ENCODE measurements around the gene ARHGAP8.

ARHGAP8 gene

DNA sequence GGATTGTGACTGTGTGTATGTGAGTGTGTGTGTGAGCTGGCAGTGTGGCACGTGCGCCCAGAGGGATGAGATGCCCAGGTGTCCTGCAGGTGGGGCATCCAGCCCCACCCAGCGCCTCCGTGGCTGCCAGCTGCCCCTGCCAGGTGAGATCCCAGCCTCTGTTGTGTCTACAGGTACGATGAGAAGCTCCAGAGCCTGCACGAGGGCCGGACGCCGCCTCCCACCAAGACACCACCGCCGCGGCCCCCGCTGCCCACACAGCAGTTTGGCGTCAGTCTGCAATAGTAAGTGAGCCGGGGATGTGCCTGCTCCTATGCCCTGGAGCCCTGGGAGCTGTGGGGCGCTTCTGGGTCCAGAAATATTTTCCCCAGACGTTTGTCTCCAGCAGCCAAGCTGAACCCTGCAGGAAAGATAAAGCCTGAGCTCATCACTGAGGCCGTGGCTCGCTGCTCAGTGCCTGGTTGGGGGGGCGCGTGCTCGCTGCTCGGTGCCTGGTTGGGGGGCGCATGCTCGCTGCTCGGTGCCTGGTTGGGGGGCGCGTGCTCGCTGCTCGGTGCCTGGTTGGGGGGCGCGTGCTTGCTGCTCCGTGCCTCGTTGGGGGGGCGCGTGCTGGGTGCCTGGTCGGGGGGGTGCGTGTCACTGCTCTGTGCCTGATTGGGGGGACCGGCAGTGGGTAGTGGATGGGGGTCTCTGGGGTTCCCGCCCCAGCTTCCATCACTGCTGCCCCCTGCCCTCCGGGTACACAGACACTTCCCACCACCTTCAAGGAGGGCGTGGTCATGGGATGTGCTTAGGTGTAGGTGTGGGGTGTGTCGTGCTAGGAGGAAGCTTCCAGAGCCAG is 73.2 kb downstream of the ARHGAP8 start:
- Mint-ChIP-seq H3K9me3 (no peaks in the 10 kb centered on the region), H3K27ac (no peak overlapping the region)
- TF ChIP-seq, protein P1, sequence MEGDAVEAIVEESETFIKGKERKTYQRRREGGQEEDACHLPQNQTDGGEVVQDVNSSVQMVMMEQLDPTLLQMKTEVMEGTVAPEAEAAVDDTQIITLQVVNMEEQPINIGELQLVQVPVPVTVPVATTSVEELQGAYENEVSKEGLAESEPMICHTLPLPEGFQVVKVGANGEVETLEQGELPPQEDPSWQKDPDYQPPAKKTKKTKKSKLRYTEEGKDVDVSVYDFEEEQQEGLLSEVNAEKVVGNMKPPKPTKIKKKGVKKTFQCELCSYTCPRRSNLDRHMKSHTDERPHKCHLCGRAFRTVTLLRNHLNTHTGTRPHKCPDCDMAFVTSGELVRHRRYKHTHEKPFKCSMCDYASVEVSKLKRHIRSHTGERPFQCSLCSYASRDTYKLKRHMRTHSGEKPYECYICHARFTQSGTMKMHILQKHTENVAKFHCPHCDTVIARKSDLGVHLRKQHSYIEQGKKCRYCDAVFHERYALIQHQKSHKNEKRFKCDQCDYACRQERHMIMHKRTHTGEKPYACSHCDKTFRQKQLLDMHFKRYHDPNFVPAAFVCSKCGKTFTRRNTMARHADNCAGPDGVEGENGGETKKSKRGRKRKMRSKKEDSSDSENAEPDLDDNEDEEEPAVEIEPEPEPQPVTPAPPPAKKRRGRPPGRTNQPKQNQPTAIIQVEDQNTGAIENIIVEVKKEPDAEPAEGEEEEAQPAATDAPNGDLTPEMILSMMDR (IDR thresholded peaks at IDR 0.05; ENCODE audit: unreplicated experiment in 3 of 3) = no peak

DNA sequence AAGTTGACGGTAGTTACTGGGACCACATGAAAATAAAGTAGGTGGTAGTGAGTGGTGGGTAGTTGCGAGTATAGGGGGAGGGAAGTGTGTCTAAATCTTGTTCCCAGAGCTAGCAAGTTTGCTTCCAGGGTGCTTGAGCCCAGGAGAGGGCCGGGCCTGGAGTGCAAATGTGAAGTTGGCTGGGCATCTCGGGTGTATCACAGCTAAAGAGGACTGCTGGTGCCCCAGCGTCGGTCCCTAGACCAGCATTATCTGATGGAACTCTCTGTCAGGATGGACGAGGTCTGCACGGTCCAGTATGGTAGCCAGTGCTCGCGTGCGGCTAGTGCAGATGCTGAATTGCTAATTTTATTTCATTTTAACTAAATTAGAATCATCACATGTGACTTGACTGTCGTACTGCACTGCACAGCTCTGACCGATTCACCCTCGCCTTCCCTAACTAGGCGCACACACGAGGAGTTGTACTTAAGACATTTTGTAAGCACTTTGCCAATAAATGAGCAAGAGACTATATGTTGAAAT is 75.4 kb downstream of the ARHGAP8 start:
- TF ChIP-seq, protein P1 (IDR thresholded peaks at IDR 0.05; ENCODE audit: unreplicated experiment in 3 of 3) = no peak
- Mint-ChIP-seq H3K36me3 (ENCODE audit: low read depth) (peaks cover 18% of the 10 kb centered on the region), H3K27ac (no peak overlapping the region), H3K4me1 (no peaks in the 10 kb centered on the region), H3K9me3 (peaks cover 7% of the 10 kb centered on the region), H3K4me3 (no peak overlapping the region), H3K27me3 (ENCODE audit: low read depth) (peaks cover 9% of the 10 kb centered on the region)

More for the DNA sequence above, 73.2 kb downstream of the ARHGAP8 start:
- H3K4me3 Mint-ChIP-seq = no peak overlapping the region
- peaks cover 4% of the 10 kb centered on the region for H3K4me1 Mint-ChIP-seq
- peaks cover 24% of the 10 kb centered on the region for H3K27me3 Mint-ChIP-seq (ENCODE audit: low read depth)
- peaks cover 8% of the 10 kb centered on the region for H3K36me3 Mint-ChIP-seq (ENCODE audit: low read depth)

DNA sequence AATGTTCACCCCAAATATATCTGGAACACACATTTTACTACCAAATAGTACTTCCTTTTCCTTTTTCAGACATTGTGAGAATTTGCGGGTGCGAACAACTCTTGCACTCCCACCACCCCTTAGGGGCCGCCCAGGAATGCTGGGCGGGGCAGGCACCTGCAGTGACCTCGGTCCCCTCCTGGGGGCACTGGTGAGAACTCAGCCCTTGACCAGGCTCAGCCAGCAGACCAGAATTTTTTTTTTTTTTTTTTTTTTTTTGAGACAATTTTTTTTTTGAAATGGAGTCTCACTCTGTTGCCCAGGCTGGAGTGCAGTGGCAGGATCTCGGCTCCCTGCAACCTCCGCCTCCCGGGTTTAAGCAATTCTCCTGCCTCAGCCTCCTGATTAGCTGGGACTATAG is 75.8 kb downstream of the ARHGAP8 start:
- H3K36me3 Mint-ChIP-seq (ENCODE audit: low read depth) = peaks cover 20% of the 10 kb centered on the region
- H3K27me3 Mint-ChIP-seq (ENCODE audit: low read depth) = peaks cover 9% of the 10 kb centered on the region
- TF ChIP-seq, protein P1 (IDR thresholded peaks at IDR 0.05; ENCODE audit: unreplicated experiment in 3 of 3) = peak in 2 of 3 experiments; percentile 22 to 47
- no peaks in the 10 kb centered on the region for H3K4me1 Mint-ChIP-seq
- H3K27ac Mint-ChIP-seq = no peak overlapping the region
- peaks cover 11% of the 10 kb centered on the region for H3K9me3 Mint-ChIP-seq
- no peak overlapping the region for H3K4me3 Mint-ChIP-seq

DNA sequence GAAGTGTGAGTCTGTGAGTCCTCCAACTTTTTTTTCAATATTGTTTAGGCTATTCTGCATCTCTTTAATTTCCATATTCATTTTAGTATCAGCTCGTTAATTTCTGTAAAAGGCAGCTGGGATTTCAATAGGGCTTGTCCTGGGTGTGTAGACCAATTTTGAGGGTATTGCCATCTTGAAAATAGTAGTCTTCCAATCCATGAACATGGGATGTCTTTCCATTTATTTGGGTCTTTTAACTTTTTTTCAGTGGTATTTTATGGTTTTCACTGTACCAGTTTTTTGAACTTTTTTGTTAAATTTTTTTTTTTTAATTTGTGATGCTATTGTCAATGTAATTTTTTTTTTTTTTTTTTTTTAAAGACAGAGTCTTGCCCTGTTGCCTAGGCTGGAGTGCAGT is 79.5 kb downstream of the ARHGAP8 start:
- peaks cover 34% of the 10 kb centered on the region for H3K9me3 Mint-ChIP-seq

DNA sequence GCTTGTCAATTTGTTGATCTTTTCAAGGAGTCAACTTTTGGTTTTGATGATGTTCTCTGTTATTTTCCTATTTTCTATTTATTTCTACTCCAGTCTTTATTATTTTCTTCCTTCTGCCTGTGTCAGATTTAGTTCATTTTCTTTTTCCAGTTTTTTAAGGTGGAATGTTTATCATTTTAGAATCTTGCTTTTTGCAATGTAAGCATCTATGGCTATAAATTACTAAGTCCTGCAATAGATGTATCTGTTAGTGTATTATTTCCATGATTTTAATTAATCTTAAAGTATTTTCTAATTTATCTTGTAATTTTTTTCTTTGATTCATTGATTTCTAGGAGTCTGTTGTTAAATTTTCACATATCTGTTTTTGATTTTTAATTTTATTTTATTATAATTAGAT is 81.7 kb downstream of the ARHGAP8 start:
- Mint-ChIP-seq H3K36me3 (ENCODE audit: low read depth) (peaks cover 39% of the 10 kb centered on the region), H3K27ac (no peak overlapping the region), H3K4me3 (no peak overlapping the region), H3K9me3 (peaks cover 34% of the 10 kb centered on the region), H3K27me3 (ENCODE audit: low read depth) (peaks cover 7% of the 10 kb centered on the region), H3K4me1 (no peaks in the 10 kb centered on the region)
- TF ChIP-seq, protein P1 (IDR thresholded peaks at IDR 0.05; ENCODE audit: unreplicated experiment in 3 of 3) = no peak

More for the DNA sequence above, 79.5 kb downstream of the ARHGAP8 start:
- TF ChIP-seq, protein P1 (IDR thresholded peaks at IDR 0.05; ENCODE audit: unreplicated experiment in 3 of 3) = no peak
- no peaks in the 10 kb centered on the region for H3K4me1 Mint-ChIP-seq
- no peak overlapping the region for H3K27ac Mint-ChIP-seq
- H3K36me3 Mint-ChIP-seq (ENCODE audit: low read depth) = peaks cover 39% of the 10 kb centered on the region
- peaks cover 4% of the 10 kb centered on the region for H3K27me3 Mint-ChIP-seq (ENCODE audit: low read depth)
- H3K4me3 Mint-ChIP-seq = no peak overlapping the region

Data from nephron (organoid).